IMR-90 (cell line): ENCODE data around the gene GLDC. TPM values are rescaled to one million over a fixed set of nuclear protein-coding genes. Genes with fewer than 3 reads are reported as not detected.

Source experiments
- ATAC-seq: fragments of 200-7000 bp; cut with Tn5 transposase; 2 replicates; pipeline ENCODE4 v1.9.1; 2020; ENCODE audit warnings: low read depth, mild to moderate bottlenecking, moderate library complexity
- BruUV-seq: library from RNA; stranded (reverse); fragments of 400-500 nt; replicated peaks from 2 replicates; lab custom pipeline; 2021; lab: Mats Ljungman, UMichigan
- CTCF ChIA-PET: fragments of 300-600 bp; formaldehyde crosslinking; extraction: SDS; loops from one replicate; lab custom pipeline; 2021; ENCODE audit warnings: antibody characterized with exemption; lab: Yijun Ruan, JAX
- POLR2A ChIA-PET: fragments of 300-600 bp; sonication (Branson Sonifier 250); formaldehyde crosslinking; loops from one replicate; lab custom pipeline; 2022; ENCODE audit warnings: antibody characterized with exemption; ENCODE audit not compliant: unreplicated experiment; lab: Charles Lee
- DNase-seq: peaks from one replicate; pipeline ENCODE4 v3.0.0; 2013
- H2AFZ ChIP-seq: replicated peaks from 2 replicates; pipeline ENCODE3; 2013; ENCODE audit warnings: low read length, mild to moderate bottlenecking; ENCODE audit not compliant: poor library complexity
- H2AK5ac ChIP-seq: 2 replicates; pipeline ENCODE4 v1.6.1; 2013; ENCODE audit warnings: low read depth, low read length, inconsistent platforms
- H2AK9ac ChIP-seq: replicated peaks from 2 replicates; pipeline ENCODE3; 2013; ENCODE audit warnings: mild to moderate bottlenecking, low read depth, low read length, moderate library complexity; ENCODE audit not compliant: poor library complexity
- H2BK120ac ChIP-seq: 2 replicates; pipeline ENCODE4 v1.6.1; 2013; ENCODE audit warnings: low read depth, low read length, inconsistent platforms
- H2BK15ac ChIP-seq: 3 replicates; pipeline ENCODE4 v1.6.1; 2013; ENCODE audit warnings: low read depth, low read length, inconsistent platforms
- H2BK20ac ChIP-seq: 2 replicates; pipeline ENCODE4 v1.6.1; 2013; ENCODE audit warnings: low read depth, mild to moderate bottlenecking, inconsistent platforms, low read length, moderate library complexity
- H2BK5ac ChIP-seq: 2 replicates; pipeline ENCODE4 v1.6.1; 2013; ENCODE audit warnings: mild to moderate bottlenecking, low read depth, low read length, inconsistent platforms; ENCODE audit not compliant: poor library complexity, severe bottlenecking
- H3K14ac ChIP-seq: replicated peaks from 2 replicates; pipeline ENCODE4 v1.6.1; 2013; ENCODE audit warnings: low read depth, low read length, inconsistent platforms
- H3K18ac ChIP-seq: 2 replicates; pipeline ENCODE4 v1.6.1; 2013; ENCODE audit warnings: low read depth, low read length, control low read depth
- H3K23ac ChIP-seq: 2 replicates; pipeline ENCODE4 v1.6.1; 2013; ENCODE audit warnings: low read depth, low read length, inconsistent platforms
- H3K27ac ChIP-seq: 2 replicates; pipeline ENCODE4 v1.5.1; 2013; ENCODE audit warnings: mild to moderate bottlenecking, control low read depth, low read length; ENCODE audit not compliant: insufficient read depth
- H3K27me3 ChIP-seq: 2 replicates; pipeline ENCODE4 v1.6.1; 2013; ENCODE audit warnings: low read length; ENCODE audit not compliant: control insufficient read depth, insufficient read depth
- H3K36me3 ChIP-seq: 2 replicates; pipeline ENCODE4 v1.6.1; 2013; ENCODE audit warnings: low read length, mixed read lengths; ENCODE audit not compliant: control insufficient read depth, insufficient read depth
- H3K4ac ChIP-seq: 2 replicates; pipeline ENCODE4 v1.6.1; 2013; ENCODE audit warnings: low read depth, low read length, inconsistent platforms
- H3K4me1 ChIP-seq: 2 replicates; pipeline ENCODE4 v1.6.1; 2013; ENCODE audit warnings: low read length, mixed read lengths; ENCODE audit not compliant: control insufficient read depth, insufficient read depth
- H3K4me2 ChIP-seq: 2 replicates; pipeline ENCODE4 v1.6.1; 2013; ENCODE audit warnings: low read depth, mild to moderate bottlenecking, control low read depth, low read length, moderate library complexity
- H3K4me3 ChIP-seq: 2 replicates; pipeline ENCODE4 v1.5.1; 2013; ENCODE audit warnings: low read depth, mild to moderate bottlenecking, control low read depth, low read length, moderate library complexity; ENCODE audit not compliant: insufficient read depth
- H3K56ac ChIP-seq: 2 replicates; pipeline ENCODE4 v1.6.1; 2013; ENCODE audit warnings: low read length, inconsistent platforms; ENCODE audit not compliant: insufficient read depth; ENCODE audit errors: extremely low read depth
- H3K79me1 ChIP-seq, 2 experiments: 2 replicates each; pipeline ENCODE4 v1.6.1; 2013; ENCODE audit warnings: low read length in 2 of 2, inconsistent platforms in 1 of 2, low read depth in 1 of 2
- H3K9ac ChIP-seq: 2 replicates; pipeline ENCODE4 v1.6.1; 2013; ENCODE audit warnings: low read depth, low read length, control low read depth
- H3K9me1 ChIP-seq: 2 replicates; pipeline ENCODE4 v1.6.1; 2013; ENCODE audit warnings: low read length, inconsistent platforms; ENCODE audit not compliant: insufficient read depth
- H3K9me3 ChIP-seq: 2 replicates; pipeline ENCODE4 v1.6.1; 2013; ENCODE audit warnings: low read length; ENCODE audit not compliant: control insufficient read depth, insufficient read depth
- H4K20me1 ChIP-seq: 2 replicates; pipeline ENCODE4 v1.6.1; 2013; ENCODE audit warnings: low read length, inconsistent platforms; ENCODE audit not compliant: insufficient read depth
- H4K5ac ChIP-seq: 2 replicates; pipeline ENCODE4 v1.6.1; 2013; ENCODE audit warnings: mild to moderate bottlenecking, low read depth, low read length, control low read depth
- H4K8ac ChIP-seq, 2 experiments: 2 replicates each; pipeline ENCODE4 v1.6.1; 2013; ENCODE audit warnings: low read depth in 2 of 2, low read length in 2 of 2, control low read depth in 1 of 2, inconsistent platforms in 1 of 2
- H4K91ac ChIP-seq: 2 replicates; pipeline ENCODE4 v1.6.1; 2013; ENCODE audit warnings: low read depth, low read length, inconsistent platforms; ENCODE audit not compliant: insufficient read depth
- BHLHE40 ChIP-seq: fragments of 150-350 bp; IDR thresholded peaks from 2 replicates; pipeline ENCODE4 v1.6.1; 2016; ENCODE audit warnings: mild to moderate bottlenecking, low read depth, low read length
- CEBPB ChIP-seq: IDR thresholded peaks from 2 replicates; pipeline ENCODE4 v1.6.1; 2012; ENCODE audit warnings: low read depth, low read length, improper control_type of control experiment
- CHD1 ChIP-seq: IDR thresholded peaks from 2 replicates; pipeline ENCODE4 v1.6.1; 2012; ENCODE audit warnings: low read depth, low read length, improper control_type of control experiment
- FOS ChIP-seq: fragments of 150-350 bp; IDR thresholded peaks from 2 replicates; pipeline ENCODE4 v1.6.1; 2016; ENCODE audit warnings: low read depth, low read length
- MAFK ChIP-seq: IDR thresholded peaks from 2 replicates; pipeline ENCODE4 v1.6.1; 2012; ENCODE audit warnings: low read depth, low read length, improper control_type of control experiment
- MAZ ChIP-seq: IDR thresholded peaks from 2 replicates; pipeline ENCODE4 v1.6.1; 2012; ENCODE audit warnings: low read depth, mild to moderate bottlenecking, low read length, improper control_type of control experiment, moderate library complexity, borderline replicate concordance
- MXI1 ChIP-seq: IDR thresholded peaks from 2 replicates; pipeline ENCODE4 v1.6.1; 2012; ENCODE audit warnings: low read depth, mild to moderate bottlenecking, low read length, moderate library complexity, borderline replicate concordance
- NFE2L2 ChIP-seq: fragments of 150-350 bp; IDR thresholded peaks from 2 replicates; pipeline ENCODE4 v1.6.1; 2016; ENCODE audit warnings: low read depth, mild to moderate bottlenecking, low read length
- POLR2A ChIP-seq: IDR thresholded peaks from 2 replicates; pipeline ENCODE4 v1.6.1; 2012; ENCODE audit warnings: mild to moderate bottlenecking, low read depth, low read length
- RAD21 ChIP-seq: IDR thresholded peaks from 2 replicates; pipeline ENCODE4 v1.6.1; 2012; ENCODE audit warnings: low read length, improper control_type of control experiment
- RCOR1 ChIP-seq: IDR thresholded peaks from 2 replicates; pipeline ENCODE4 v1.6.1; 2012; ENCODE audit warnings: mild to moderate bottlenecking, low read length, improper control_type of control experiment; ENCODE audit not compliant: insufficient replicate concordance
- RFX5 ChIP-seq: IDR thresholded peaks from 2 replicates; pipeline ENCODE4 v1.8.0; 2012; ENCODE audit warnings: low read depth, mild to moderate bottlenecking, low read length, moderate library complexity
- SMC3 ChIP-seq: fragments of 150-350 bp; IDR thresholded peaks from 2 replicates; pipeline ENCODE4 v1.6.1; 2016; ENCODE audit warnings: low read depth, mild to moderate bottlenecking, antibody characterized with exemption, low read length, moderate library complexity
- WGBS, 2 experiments: methylation state at CpG; one replicate each; pipeline versions ENCODE4 v1.1.5 to v1.1.7; 2013; ENCODE audit warnings: missing lambda C conversion rate in 2 of 2; ENCODE audit not compliant: insufficient read length in 1 of 2; ENCODE audit errors: extremely low coverage in 2 of 2; 5-methylcytosine and 5-hydroxymethylcytosine counted together
- dilution Hi-C: fragments of 300-500 bp; cut with HindIII; formaldehyde crosslinking; loops from one replicate; pipeline ENCODE4 v1.14.3; 2018; ENCODE audit warnings: low sequenced_read_pairs; ENCODE audit not compliant: unreplicated experiment
- in situ Hi-C: fragments of 300-500 bp; cut with MboI; formaldehyde crosslinking; loops from 3 replicates; pipeline ENCODE4 v1.14.3; 2019; ENCODE audit warnings: low sequenced_read_pairs, inconsistent platforms, mixed read lengths
- intact Hi-C: fragments of 100-400 bp; cut with micrococcal nuclease; formaldehyde crosslinking; loops from 2 replicates; pipeline ENCODE4 v1.10.0; 2022
- polyA plus RNA-seq, 3 experiments: library from polyadenylated mRNA; depleted of rRNA; stranded (reverse); fragments of >200 nt; gene quantifications; 2 replicates each; pipeline ENCODE4 v1.2.3, GENCODE V29; 2012; ENCODE audit warnings: low replicate concordance in 1 of 3
- total RNA-seq: library from RNA; depleted of rRNA; stranded (reverse); fragments of >200 nt; gene quantifications from 2 replicates; pipeline ENCODE4 v1.2.3, GENCODE V29; 2012
- TF ChIP-seq, protein P1 (sequence below): fragments of 150-350 bp; IDR thresholded peaks from 2 replicates; pipeline ENCODE4 v1.6.1; 2017; ENCODE audit warnings: mild to moderate bottlenecking, antibody characterized with exemption, low read length, low read depth
- TF ChIP-seq, protein P2 (sequence below): fragments of 150-350 bp; IDR thresholded peaks from 2 replicates; pipeline ENCODE4 v1.6.1; 2016; ENCODE audit warnings: low read depth, mild to moderate bottlenecking, low read length, moderate library complexity, borderline replicate concordance
- TF ChIP-seq, protein P3 (sequence below): conservative IDR thresholded peaks from 2 replicates; pipeline ENCODE4 v1.5.1; 2012; ENCODE audit warnings: mild to moderate bottlenecking, low read depth, low read length, improper control_type of control experiment

The GLDC gene
- total and polyA plus RNA-seq, 2 of the 4 experiments (the other 2 are of a cell fraction), result 0.36 to 0.50 TPM

DNA sequence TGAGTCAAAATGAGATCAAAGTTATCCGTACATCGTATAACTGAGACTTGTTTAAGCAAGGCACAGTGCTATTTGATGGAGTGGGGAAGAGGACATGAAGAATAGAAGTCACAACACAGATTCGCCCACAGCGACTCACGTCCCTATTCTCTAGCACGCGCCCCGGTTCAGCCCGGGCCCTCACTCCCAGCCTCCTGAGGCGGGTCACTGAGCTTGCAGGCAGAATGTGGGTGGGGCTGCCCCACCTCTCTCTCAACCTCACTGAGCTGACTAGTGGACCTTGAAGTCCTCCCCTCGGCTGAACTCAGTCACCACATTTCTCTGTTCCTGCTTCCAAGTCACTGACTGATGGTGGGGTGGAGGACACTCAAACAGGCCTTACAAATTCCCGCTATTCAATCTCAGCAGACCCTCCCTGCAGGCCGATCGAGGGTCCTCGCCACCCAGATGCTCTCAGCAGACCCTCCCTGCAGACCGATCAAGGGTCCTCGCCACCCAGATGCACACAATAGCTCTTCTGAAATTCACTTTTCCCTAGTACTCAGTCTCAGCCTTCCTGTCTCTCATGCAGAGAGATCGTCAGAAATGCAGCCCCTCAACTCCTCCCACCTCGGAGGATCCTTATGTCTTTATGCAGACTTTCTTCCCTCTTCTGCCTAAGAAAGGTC is 12.9 kb downstream of the GLDC start:
- no peaks in the 10 kb centered on the region for H4K20me1 ChIP-seq
- dilution Hi-C loops (no loop called here), intact Hi-C loops (no loop called here), in situ Hi-C loops (no loop called here)
- CTCF ChIA-PET, result no interaction called here
- H3K4ac ChIP-seq, result no peak overlapping the region
- BruUV-seq, result no TSS peak
- POLR2A ChIA-PET, result no interaction called here
- H4K91ac ChIP-seq, result no peak overlapping the region
- DNase-seq (no peak), ATAC-seq (no peak)
- H3K56ac ChIP-seq, result no peak overlapping the region
- no peak overlapping the region for H4K5ac ChIP-seq
- H3K9me3 ChIP-seq, result no peaks in the 10 kb centered on the region
- H2BK120ac ChIP-seq, result no peak overlapping the region
- no peak overlapping the region for H2AK9ac ChIP-seq
- H3K14ac ChIP-seq, result no peak overlapping the region
- no peak overlapping the region for H3K27ac ChIP-seq
- peaks cover 6% of the 10 kb centered on the region for H3K27me3 ChIP-seq
- H3K9me1 ChIP-seq, result no peaks in the 10 kb centered on the region
- TF ChIP-seq CEBPB, result no peak
- TF ChIP-seq FOS, result no peak
- TF ChIP-seq MAFK, result no peak
- no peak for TF ChIP-seq RFX5
- no peak for TF ChIP-seq NFE2L2
- TF ChIP-seq, protein P1, sequence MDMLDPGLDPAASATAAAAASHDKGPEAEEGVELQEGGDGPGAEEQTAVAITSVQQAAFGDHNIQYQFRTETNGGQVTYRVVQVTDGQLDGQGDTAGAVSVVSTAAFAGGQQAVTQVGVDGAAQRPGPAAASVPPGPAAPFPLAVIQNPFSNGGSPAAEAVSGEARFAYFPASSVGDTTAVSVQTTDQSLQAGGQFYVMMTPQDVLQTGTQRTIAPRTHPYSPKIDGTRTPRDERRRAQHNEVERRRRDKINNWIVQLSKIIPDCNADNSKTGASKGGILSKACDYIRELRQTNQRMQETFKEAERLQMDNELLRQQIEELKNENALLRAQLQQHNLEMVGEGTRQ, result no peak
- no peak for TF ChIP-seq POLR2A
- no peak for TF ChIP-seq SMC3
- TF ChIP-seq RCOR1, result no peak
- no peak for TF ChIP-seq MXI1
- TF ChIP-seq, protein P2, sequence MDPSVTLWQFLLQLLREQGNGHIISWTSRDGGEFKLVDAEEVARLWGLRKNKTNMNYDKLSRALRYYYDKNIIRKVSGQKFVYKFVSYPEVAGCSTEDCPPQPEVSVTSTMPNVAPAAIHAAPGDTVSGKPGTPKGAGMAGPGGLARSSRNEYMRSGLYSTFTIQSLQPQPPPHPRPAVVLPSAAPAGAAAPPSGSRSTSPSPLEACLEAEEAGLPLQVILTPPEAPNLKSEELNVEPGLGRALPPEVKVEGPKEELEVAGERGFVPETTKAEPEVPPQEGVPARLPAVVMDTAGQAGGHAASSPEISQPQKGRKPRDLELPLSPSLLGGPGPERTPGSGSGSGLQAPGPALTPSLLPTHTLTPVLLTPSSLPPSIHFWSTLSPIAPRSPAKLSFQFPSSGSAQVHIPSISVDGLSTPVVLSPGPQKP, result no peak
- no peak for TF ChIP-seq BHLHE40
- no peak for TF ChIP-seq MAZ
- TF ChIP-seq, protein P3, sequence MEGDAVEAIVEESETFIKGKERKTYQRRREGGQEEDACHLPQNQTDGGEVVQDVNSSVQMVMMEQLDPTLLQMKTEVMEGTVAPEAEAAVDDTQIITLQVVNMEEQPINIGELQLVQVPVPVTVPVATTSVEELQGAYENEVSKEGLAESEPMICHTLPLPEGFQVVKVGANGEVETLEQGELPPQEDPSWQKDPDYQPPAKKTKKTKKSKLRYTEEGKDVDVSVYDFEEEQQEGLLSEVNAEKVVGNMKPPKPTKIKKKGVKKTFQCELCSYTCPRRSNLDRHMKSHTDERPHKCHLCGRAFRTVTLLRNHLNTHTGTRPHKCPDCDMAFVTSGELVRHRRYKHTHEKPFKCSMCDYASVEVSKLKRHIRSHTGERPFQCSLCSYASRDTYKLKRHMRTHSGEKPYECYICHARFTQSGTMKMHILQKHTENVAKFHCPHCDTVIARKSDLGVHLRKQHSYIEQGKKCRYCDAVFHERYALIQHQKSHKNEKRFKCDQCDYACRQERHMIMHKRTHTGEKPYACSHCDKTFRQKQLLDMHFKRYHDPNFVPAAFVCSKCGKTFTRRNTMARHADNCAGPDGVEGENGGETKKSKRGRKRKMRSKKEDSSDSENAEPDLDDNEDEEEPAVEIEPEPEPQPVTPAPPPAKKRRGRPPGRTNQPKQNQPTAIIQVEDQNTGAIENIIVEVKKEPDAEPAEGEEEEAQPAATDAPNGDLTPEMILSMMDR, result no peak
- TF ChIP-seq RAD21, result no peak
- TF ChIP-seq CHD1, result no peak
- H3K9ac ChIP-seq, result no peak overlapping the region
- H3K4me3 ChIP-seq, result no peak overlapping the region
- H2AK5ac ChIP-seq, result no peak overlapping the region
- no peaks in the 10 kb centered on the region for H3K36me3 ChIP-seq
- no peak overlapping the region for H2BK15ac ChIP-seq
- no peak overlapping the region for H2BK5ac ChIP-seq
- WGBS, 2 experiments, result 60% methylated on average over 5 of the region's 19 CpGs; no CpG with 5 or more reads in 1 of the 2 experiments
- H2AFZ ChIP-seq, result no peak overlapping the region
- no peak overlapping the region for H3K23ac ChIP-seq
- no peaks in the 10 kb centered on the region for H3K79me1 ChIP-seq
- no peak overlapping the region for H3K4me2 ChIP-seq
- H2BK20ac ChIP-seq, result no peak overlapping the region
- no peak overlapping the region for H3K18ac ChIP-seq
- no peaks in the 10 kb centered on the region; the same call in 1 of the 2 replicates for H3K4me1 ChIP-seq
- H4K8ac ChIP-seq, result no peak overlapping the region
